Keratinocyte (primary cell): ENCODE measurements around the gene CYP19A1.

Experiments
- CTCF ChIP-seq, 3 experiments: IDR thresholded peaks in 1 of 3; conservative IDR thresholded peaks in 1 of 3; optimal IDR thresholded peaks in 1 of 3; 2 replicates in 2 of 3; 3 replicates in 1 of 3; pipeline versions ENCODE3 to v1.5.1; 2011; ENCODE audit warnings: low read length in 3 of 3, mild to moderate bottlenecking in 3 of 3, moderate library complexity in 2 of 3, control low read depth in 1 of 3, inconsistent platforms in 1 of 3; ENCODE audit not compliant: insufficient read depth in 2 of 3; ENCODE audit errors: extremely low read depth in 1 of 3
- EZH2 ChIP-seq: IDR thresholded peaks from one replicate; pipeline ENCODE4 v1.6.1; 2012; ENCODE audit warnings: inconsistent platforms, mild to moderate bottlenecking, low read length, moderate library complexity

- no peak for TF ChIP-seq CTCF (optimal IDR thresholded peaks at IDR 0.05 in 1 of 3, IDR thresholded peaks at IDR 0.05 in 1 of 3, conservative IDR thresholded peaks at IDR 0.05 in 1 of 3; ENCODE audit: extremely low read depth in 1 of 3, insufficient read depth in 2 of 3, low read length in 3 of 3)
- no peak for TF ChIP-seq EZH2
These were observed 88.0 kb downstream of the CYP19A1 start for GRCh38 chr15:51250217-51251011.
